Astrocyte (in vitro differentiated cells and primary cell): ENCODE measurements around the gene UNC80.

Source experiments
- EZH2 ChIP-seq: IDR thresholded peaks from 2 replicates; pipeline ENCODE4 v1.6.1; 2012; ENCODE audit warnings: mild to moderate bottlenecking, low read length, inconsistent platforms; ENCODE audit not compliant: insufficient read depth
- TF ChIP-seq, protein P1 (sequence below): IDR thresholded peaks from 2 replicates; pipeline ENCODE4 v1.5.1; 2011; ENCODE audit warnings: low read depth, mild to moderate bottlenecking, inconsistent platforms, low read length, moderate library complexity; ENCODE audit not compliant: insufficient read depth

DNA sequence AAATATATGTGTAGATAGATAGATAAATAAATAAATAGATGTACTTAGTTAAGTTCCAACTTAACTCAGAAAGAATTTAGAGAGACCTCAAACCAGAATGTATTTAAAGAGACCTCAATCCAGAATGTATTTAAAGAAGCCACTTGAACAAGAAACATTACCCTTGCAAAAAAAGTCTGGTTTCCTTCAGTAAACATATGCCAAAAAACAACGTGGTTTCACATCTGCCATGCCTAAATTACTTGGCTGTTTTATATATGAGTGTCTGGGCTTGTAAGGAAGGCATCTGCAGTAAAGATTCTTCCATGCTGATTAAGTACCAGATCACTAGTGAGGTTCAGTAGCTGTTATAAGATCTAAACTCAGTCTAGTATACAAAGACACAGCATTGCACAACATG is 201.7 kb downstream of the UNC80 start:
- TF ChIP-seq, protein P1, sequence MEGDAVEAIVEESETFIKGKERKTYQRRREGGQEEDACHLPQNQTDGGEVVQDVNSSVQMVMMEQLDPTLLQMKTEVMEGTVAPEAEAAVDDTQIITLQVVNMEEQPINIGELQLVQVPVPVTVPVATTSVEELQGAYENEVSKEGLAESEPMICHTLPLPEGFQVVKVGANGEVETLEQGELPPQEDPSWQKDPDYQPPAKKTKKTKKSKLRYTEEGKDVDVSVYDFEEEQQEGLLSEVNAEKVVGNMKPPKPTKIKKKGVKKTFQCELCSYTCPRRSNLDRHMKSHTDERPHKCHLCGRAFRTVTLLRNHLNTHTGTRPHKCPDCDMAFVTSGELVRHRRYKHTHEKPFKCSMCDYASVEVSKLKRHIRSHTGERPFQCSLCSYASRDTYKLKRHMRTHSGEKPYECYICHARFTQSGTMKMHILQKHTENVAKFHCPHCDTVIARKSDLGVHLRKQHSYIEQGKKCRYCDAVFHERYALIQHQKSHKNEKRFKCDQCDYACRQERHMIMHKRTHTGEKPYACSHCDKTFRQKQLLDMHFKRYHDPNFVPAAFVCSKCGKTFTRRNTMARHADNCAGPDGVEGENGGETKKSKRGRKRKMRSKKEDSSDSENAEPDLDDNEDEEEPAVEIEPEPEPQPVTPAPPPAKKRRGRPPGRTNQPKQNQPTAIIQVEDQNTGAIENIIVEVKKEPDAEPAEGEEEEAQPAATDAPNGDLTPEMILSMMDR: no peak
- TF ChIP-seq EZH2: no peak
